ENCODE measurements around the gene CDKN2AIPNL.
"Not testable (repeated sequence)": the region's sequence is repeated elsewhere in the genome, so short reads cannot be mapped to it uniquely, and the experiment has no call there.

The CDKN2AIPNL gene

GRCh38 chr5:134437847-134438581 lies 26.3 kb upstream of the CDKN2AIPNL start:
- DNase-seq (ENCODE audit: low read depth) = peak; percentile 60

- DNase-seq (ENCODE audit: low read depth) = no peak
Observed at GRCh38 chr5:134437340-134437846, 25.7 kb upstream of the CDKN2AIPNL start.

GRCh38 chr5:134436523-134437339 lies 25.1 kb upstream of the CDKN2AIPNL start:
- DNase-seq (ENCODE audit: low read depth) = peak; percentile 84

- DNase-seq (ENCODE audit: low read depth) = no peak
Observed at GRCh38 chr5:134435560-134435959, 23.9 kb upstream of the CDKN2AIPNL start.

GRCh38 chr5:134432677-134433359 lies 21.1 kb upstream of the CDKN2AIPNL start:
- DNase-seq (ENCODE audit: low read depth) = no peak

- DNase-seq (ENCODE audit: low read depth) = no peak
Observed at GRCh38 chr5:134432174-134432573, 20.5 kb upstream of the CDKN2AIPNL start.

GRCh38 chr5:134430001-134430569 lies 18.4 kb upstream of the CDKN2AIPNL start:
- no peak for DNase-seq (ENCODE audit: low read depth)

GRCh38 chr5:134427540-134428041 lies 15.9 kb upstream of the CDKN2AIPNL start:
- no peak for DNase-seq (ENCODE audit: low read depth)

GRCh38 chr5:134426361-134426760 lies 14.7 kb upstream of the CDKN2AIPNL start:
- DNase-seq (ENCODE audit: low read depth) = no peak

GRCh38 chr5:134423376-134423775 lies 11.7 kb upstream of the CDKN2AIPNL start:
- no peak for DNase-seq (ENCODE audit: low read depth)

GRCh38 chr5:134422791-134423365 lies 11.2 kb upstream of the CDKN2AIPNL start:
- DNase-seq (ENCODE audit: low read depth) = no peak

GRCh38 chr5:134421038-134421437 lies 9.4 kb upstream of the CDKN2AIPNL start:
- not testable (repeated sequence) for DNase-seq (ENCODE audit: low read depth)

- no peak for DNase-seq (ENCODE audit: low read depth)
Observed at GRCh38 chr5:134420343-134420742, 8.7 kb upstream of the CDKN2AIPNL start.

- no peak for DNase-seq (ENCODE audit: low read depth)
Observed at GRCh38 chr5:134418958-134419357, 7.3 kb upstream of the CDKN2AIPNL start.

- no peak for DNase-seq (ENCODE audit: low read depth)
Observed at GRCh38 chr5:134417707-134418106, 6.0 kb upstream of the CDKN2AIPNL start.

GRCh38 chr5:134413046-134413445 lies 1.4 kb upstream of the CDKN2AIPNL start:
- DNase-seq (ENCODE audit: low read depth) = no peak

GRCh38 chr5:134411228-134411545 lies 494 bp downstream of the CDKN2AIPNL start:
- no peak for DNase-seq (ENCODE audit: low read depth)

- no peak for DNase-seq (ENCODE audit: low read depth)
Observed at GRCh38 chr5:134410822-134411221, 859 bp downstream of the CDKN2AIPNL start.

- no peak for DNase-seq (ENCODE audit: low read depth)
Observed at GRCh38 chr5:134409321-134409720, 2.4 kb downstream of the CDKN2AIPNL start.

- DNase-seq (ENCODE audit: low read depth) = peak; percentile 32
Observed at GRCh38 chr5:134406390-134406789, 5.3 kb downstream of the CDKN2AIPNL start.

- no peak for DNase-seq (ENCODE audit: low read depth)
Observed at GRCh38 chr5:134403951-134404350, 7.7 kb downstream of the CDKN2AIPNL start.
